Smooth muscle cell (in vitro differentiated cells): Measurements from ENCODE around the gene S100P. TPM values are rescaled to one million over a fixed set of nuclear protein-coding genes. Genes with fewer than 3 reads are reported as not detected.

ENCODE experiments used
- DNase-seq: peaks from one replicate; lab custom pipeline; 2025; ENCODE audit not compliant: unreplicated experiment; lab: John Stamatoyannopoulos, UW
- H2AFZ ChIP-seq: fragments of 200-600 bp; sonication (generic); 2 replicates; pipeline ENCODE4 v1.6.0; 2016; ENCODE audit warnings: antibody characterized with exemption, low read depth, mild to moderate bottlenecking
- H3F3A ChIP-seq: fragments of 200-600 bp; sonication (generic); 2 replicates; pipeline ENCODE4 v1.6.0; 2017; ENCODE audit warnings: antibody characterized with exemption, low read depth
- H3K27ac ChIP-seq: fragments of 200-600 bp; sonication (generic); 2 replicates; pipeline ENCODE4 v1.5.1; 2016; ENCODE audit warnings: low read depth, mild to moderate bottlenecking
- H3K27me3 ChIP-seq: fragments of 200-600 bp; sonication (generic); 2 replicates; pipeline ENCODE4 v1.6.1; 2016; ENCODE audit warnings: low read depth, mild to moderate bottlenecking
- H3K36me3 ChIP-seq: fragments of 200-600 bp; sonication (generic); 2 replicates; pipeline ENCODE4 v1.5.1; 2016; ENCODE audit warnings: low read depth
- H3K4me1 ChIP-seq: fragments of 200-600 bp; sonication (generic); 2 replicates; pipeline ENCODE4 v1.5.1; 2016; ENCODE audit warnings: low read depth
- H3K4me2 ChIP-seq: fragments of 200-600 bp; sonication (generic); 2 replicates; pipeline ENCODE4 v1.6.0; 2016; ENCODE audit warnings: mild to moderate bottlenecking
- H3K4me3 ChIP-seq: fragments of 200-600 bp; sonication (generic); 2 replicates; pipeline ENCODE4 v1.5.1; 2016; ENCODE audit warnings: mild to moderate bottlenecking
- H3K79me2 ChIP-seq: fragments of 200-600 bp; sonication (generic); 2 replicates; pipeline ENCODE4 v1.6.0; 2016; ENCODE audit warnings: low read depth, mild to moderate bottlenecking
- H3K9ac ChIP-seq: fragments of 200-600 bp; sonication (generic); 2 replicates; pipeline ENCODE4 v1.6.0; 2016; ENCODE audit warnings: low read depth
- H3K9me3 ChIP-seq: fragments of 200-600 bp; sonication (generic); replicated peaks from 2 replicates; pipeline ENCODE4 v1.5.1; 2016; ENCODE audit warnings: low read depth
- H4K20me1 ChIP-seq: fragments of 200-600 bp; sonication (generic); 2 replicates; pipeline ENCODE4 v1.6.0; 2016; ENCODE audit warnings: low read depth
- WGBS: methylation state at CpG from one replicate; pipeline ENCODE4 v1.1.7; 2016; ENCODE audit warnings: low lambda C conversion rate; 5-methylcytosine and 5-hydroxymethylcytosine counted together
- polyA plus RNA-seq: library from polyadenylated mRNA; unstranded; fragments of >200 nt; fragmentation: Nextera tagmentation; extraction: Ambion mirVana; gene quantifications from 2 replicates; pipeline ENCODE4 v1.2.1, GENCODE V29; 2016
- total RNA-seq: library from RNA; depleted of rRNA; stranded (reverse); fragments of >200 nt; gene quantifications from 2 replicates; pipeline ENCODE4 v1.2.3, GENCODE V29; 2014
- TF ChIP-seq, protein P1 (sequence below): fragments of 200-600 bp; sonication (generic); IDR thresholded peaks from 2 replicates; pipeline ENCODE4 v1.5.1; 2017; ENCODE audit warnings: borderline replicate concordance, mild to moderate bottlenecking, antibody characterized with exemption; ENCODE audit not compliant: insufficient read depth, poor library complexity, severe bottlenecking

S100P gene
- total and polyA plus RNA-seq, 2 experiments from 2014 or later, result 4.0 to 6.6 TPM

DNA sequence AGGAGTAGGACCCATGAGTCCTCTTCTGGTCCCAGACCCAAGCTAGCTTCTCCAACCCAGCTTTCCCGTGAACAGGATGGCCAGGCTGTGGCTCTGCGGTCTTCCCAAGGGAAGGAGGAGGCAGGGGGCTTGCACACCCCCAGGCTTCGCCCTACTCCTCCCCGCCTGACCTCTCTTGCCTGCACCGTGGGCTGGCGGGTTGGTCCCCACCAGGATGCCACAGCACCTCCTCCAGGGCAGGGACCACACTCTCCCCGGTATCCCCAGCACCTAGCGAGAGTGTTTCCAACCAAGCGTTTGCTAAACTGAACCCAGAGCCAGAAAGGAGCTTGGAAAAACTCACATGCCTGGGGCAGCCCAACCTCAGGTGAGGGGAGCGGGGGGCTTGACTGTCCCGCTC is 9.0 kb upstream of the S100P start:
- H3K27me3 ChIP-seq, result no peaks in the 10 kb centered on the region

DNA sequence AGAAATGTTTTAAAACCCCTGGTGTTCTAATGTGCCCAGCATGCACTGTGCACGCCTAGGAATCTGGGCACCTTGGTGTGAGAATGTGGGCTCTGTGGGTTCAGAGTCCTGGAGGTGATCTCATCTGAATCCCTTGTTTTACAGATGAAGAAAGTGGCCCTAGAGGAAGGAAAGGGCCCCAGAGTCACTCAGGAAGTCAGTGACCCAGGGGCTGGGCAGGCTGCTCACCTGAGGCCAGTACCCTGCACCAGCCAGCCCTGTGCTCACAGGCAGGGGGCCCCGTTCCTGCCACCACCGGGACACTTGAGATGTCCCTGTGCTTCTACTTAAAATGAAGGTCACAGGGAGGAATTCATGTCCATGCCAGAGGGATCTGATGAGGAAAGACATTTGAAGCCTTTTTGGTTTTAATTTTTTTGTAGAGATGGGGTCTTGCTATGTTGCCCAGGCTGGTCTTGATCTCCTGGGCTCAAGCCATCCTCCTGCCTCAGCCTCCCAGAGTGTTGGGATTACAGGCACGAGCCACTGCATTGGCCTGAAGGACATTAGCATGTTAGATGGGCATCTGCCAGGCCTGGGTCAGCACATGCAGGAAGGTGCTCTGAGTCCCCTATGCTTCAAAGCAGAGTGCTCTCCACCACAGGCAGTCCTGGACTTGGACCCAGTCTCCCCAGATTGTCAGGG is 7.4 kb upstream of the S100P start:
- peaks cover 4% of the 10 kb centered on the region for H3K4me1 ChIP-seq
- H3K4me3 ChIP-seq, result no peak overlapping the region

More for the DNA sequence above, 9.0 kb upstream of the S100P start:
- no peaks in the 10 kb centered on the region for H4K20me1 ChIP-seq
- H3K79me2 ChIP-seq, result no peaks in the 10 kb centered on the region
- WGBS, result 95% methylated on average over 11 of the region's 11 CpGs
- H3K9me3 ChIP-seq, result no peaks in the 10 kb centered on the region
- peaks cover 4% of the 10 kb centered on the region for H3F3A ChIP-seq
- TF ChIP-seq, protein P1, sequence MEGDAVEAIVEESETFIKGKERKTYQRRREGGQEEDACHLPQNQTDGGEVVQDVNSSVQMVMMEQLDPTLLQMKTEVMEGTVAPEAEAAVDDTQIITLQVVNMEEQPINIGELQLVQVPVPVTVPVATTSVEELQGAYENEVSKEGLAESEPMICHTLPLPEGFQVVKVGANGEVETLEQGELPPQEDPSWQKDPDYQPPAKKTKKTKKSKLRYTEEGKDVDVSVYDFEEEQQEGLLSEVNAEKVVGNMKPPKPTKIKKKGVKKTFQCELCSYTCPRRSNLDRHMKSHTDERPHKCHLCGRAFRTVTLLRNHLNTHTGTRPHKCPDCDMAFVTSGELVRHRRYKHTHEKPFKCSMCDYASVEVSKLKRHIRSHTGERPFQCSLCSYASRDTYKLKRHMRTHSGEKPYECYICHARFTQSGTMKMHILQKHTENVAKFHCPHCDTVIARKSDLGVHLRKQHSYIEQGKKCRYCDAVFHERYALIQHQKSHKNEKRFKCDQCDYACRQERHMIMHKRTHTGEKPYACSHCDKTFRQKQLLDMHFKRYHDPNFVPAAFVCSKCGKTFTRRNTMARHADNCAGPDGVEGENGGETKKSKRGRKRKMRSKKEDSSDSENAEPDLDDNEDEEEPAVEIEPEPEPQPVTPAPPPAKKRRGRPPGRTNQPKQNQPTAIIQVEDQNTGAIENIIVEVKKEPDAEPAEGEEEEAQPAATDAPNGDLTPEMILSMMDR, result no peak
- no peak for DNase-seq
- H3K4me3 ChIP-seq, result no peak overlapping the region
- H3K4me1 ChIP-seq, result no peaks in the 10 kb centered on the region
- no peaks in the 10 kb centered on the region for H3K36me3 ChIP-seq
- H3K27ac ChIP-seq, result no peak overlapping the region
- no peak overlapping the region for H2AFZ ChIP-seq
- no peak overlapping the region for H3K9ac ChIP-seq
- no peak overlapping the region for H3K4me2 ChIP-seq

DNA sequence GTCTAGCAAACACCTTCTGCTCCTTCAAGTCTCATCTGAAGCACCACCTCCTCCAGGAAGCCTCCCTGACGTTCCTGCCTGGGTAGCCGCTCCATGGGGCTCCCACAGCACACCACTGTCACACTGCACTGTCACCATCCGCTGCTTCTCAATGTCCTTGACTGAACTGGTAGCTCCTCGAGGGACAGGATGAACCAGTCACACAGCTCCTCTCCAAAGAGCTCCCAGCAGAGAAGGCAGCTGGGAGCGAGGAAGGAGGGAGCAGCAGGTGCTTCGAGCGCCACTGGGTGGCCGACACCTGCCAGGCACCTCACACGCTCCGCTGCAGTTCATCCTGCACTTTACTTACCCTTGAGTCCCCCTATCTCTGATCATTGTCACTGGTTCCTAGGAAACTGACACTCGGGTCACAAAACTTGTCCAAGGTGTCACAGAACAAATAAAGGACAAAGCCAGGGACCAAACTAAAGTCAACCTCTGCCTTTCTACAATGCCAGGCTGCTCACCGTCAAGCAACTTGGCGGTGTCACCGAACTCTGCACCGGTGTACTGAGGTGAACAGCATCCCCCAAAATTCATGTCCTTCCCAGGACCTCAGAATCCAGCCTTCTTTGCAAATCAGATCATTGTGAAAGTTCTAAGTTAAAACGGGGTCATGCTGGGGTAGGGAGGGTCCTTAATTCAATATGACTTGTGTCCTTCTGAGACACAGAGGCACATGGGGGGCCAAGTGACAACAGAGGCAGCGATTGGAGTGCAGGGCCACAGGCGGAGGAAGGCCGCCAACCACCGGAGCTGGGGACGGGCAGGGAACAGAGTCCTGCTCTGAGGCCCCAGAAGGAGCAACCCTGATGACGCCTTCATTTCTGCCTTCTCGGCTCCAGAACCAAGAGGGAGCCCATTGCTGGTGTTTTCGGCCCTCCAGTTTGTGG is 5.5 kb upstream of the S100P start:
- H3K79me2 ChIP-seq, result no peaks in the 10 kb centered on the region
- H3K4me3 ChIP-seq, result no peak overlapping the region
- H4K20me1 ChIP-seq, result no peaks in the 10 kb centered on the region
- 79% methylated on average over 24 of the region's 24 CpGs for WGBS
- H3K27me3 ChIP-seq, result no peaks in the 10 kb centered on the region
- no peak for DNase-seq
- H3F3A ChIP-seq, result peaks cover 7% of the 10 kb centered on the region
- peaks cover 4% of the 10 kb centered on the region for H3K4me1 ChIP-seq
- H3K9ac ChIP-seq, result peak overlapping the region; percentile 6
- no peaks in the 10 kb centered on the region for H3K9me3 ChIP-seq
- peak overlapping the region; percentile 67 for H3K27ac ChIP-seq
- peak overlapping the region; percentile 1 for H2AFZ ChIP-seq
- no peaks in the 10 kb centered on the region for H3K36me3 ChIP-seq
- TF ChIP-seq, protein P1, result no peak
- peak overlapping the region; percentile 79 for H3K4me2 ChIP-seq

More for the DNA sequence above, 7.4 kb upstream of the S100P start:
- H4K20me1 ChIP-seq, result no peaks in the 10 kb centered on the region
- H3K4me2 ChIP-seq, result no peak overlapping the region
- H3K27me3 ChIP-seq, result no peaks in the 10 kb centered on the region
- H2AFZ ChIP-seq, result no peak overlapping the region
- TF ChIP-seq, protein P1, result no peak
- no peak overlapping the region for H3K9ac ChIP-seq
- H3F3A ChIP-seq, result peaks cover 4% of the 10 kb centered on the region
- DNase-seq, result no peak
- no peaks in the 10 kb centered on the region for H3K36me3 ChIP-seq
- 96% methylated on average over 4 of the region's 4 CpGs for WGBS
- H3K27ac ChIP-seq, result no peak overlapping the region
- no peaks in the 10 kb centered on the region for H3K9me3 ChIP-seq
- no peaks in the 10 kb centered on the region for H3K79me2 ChIP-seq
